ENCODE measurements around the gene PADI3. TPM values are rescaled to one million over a fixed set of nuclear protein-coding genes. Genes with fewer than 3 reads are reported as not detected.

The PADI3 gene
- total and polyA plus RNA-seq, 2 experiments from 2014 or later, result 0.37 to 0.80 TPM

GRCh38 chr1:17308593-17308992, 59.7 kb downstream of the PADI3 start (continued):
- TF ChIP-seq REST (IDR thresholded peaks at IDR 0.05; ENCODE audit: unreplicated experiment) (no peak), CREB1 (CRISPR knock-in tag; IDR thresholded peaks at IDR 0.05; ENCODE audit: low read depth) (no peak)

- H3K4me3 Mint-ChIP-seq, result no peak overlapping the region
- Histone ChIP-seq H2AFZ (peak overlapping the region; percentile 67), H3K27me3 (ENCODE audit: insufficient read depth) (no peaks in the 10 kb centered on the region)
Observed at GRCh38 chr1:17309426-17310067, 60.6 kb downstream of the PADI3 start.

More at GRCh38 chr1:17309426-17310067, 60.6 kb downstream of the PADI3 start:
- no peaks in the 10 kb centered on the region for H3K9me2 ChIP-seq (ENCODE audit: insufficient read depth)
- no peaks in the 10 kb centered on the region for H3F3A ChIP-seq (replicated peaks; ENCODE audit: low read depth)
- H3K36me3 Mint-ChIP-seq (ENCODE audit: low read depth), result no peaks in the 10 kb centered on the region; the same call in 2 of the 3 replicates
- H3K4me3 ChIP-seq, result no peak overlapping the region
- no peaks in the 10 kb centered on the region for H3K9me3 Mint-ChIP-seq
- no peak for ATAC-seq
- H3K27ac ChIP-seq (ENCODE audit: low read depth), result no peak overlapping the region
- peaks cover 16% of the 10 kb centered on the region for H3K27me3 Mint-ChIP-seq (ENCODE audit: insufficient read depth, low read depth, poor library complexity)
- H3K79me2 ChIP-seq (replicated peaks; ENCODE audit: insufficient read depth), result no peaks in the 10 kb centered on the region
- H3K36me3 ChIP-seq (ENCODE audit: insufficient read depth), result no peaks in the 10 kb centered on the region
- peaks cover 11% of the 10 kb centered on the region; the same call in 1 of the 2 replicates for H3K4me1 ChIP-seq (ENCODE audit: insufficient read depth)
- H4K20me1 ChIP-seq (replicated peaks; ENCODE audit: insufficient read depth), result no peaks in the 10 kb centered on the region
- H3K4me1 Mint-ChIP-seq, result peaks cover 43% of the 10 kb centered on the region
- 0 out of 2 replicates have a peak overlapping the region, but pooled peaks have one; percentile 22 for H3K4me2 ChIP-seq
- DNase-seq (ENCODE audit: low spot score), result peak; percentile 13
- TF ChIP-seq STAT1 (IDR thresholded peaks at IDR 0.05; ENCODE audit: unreplicated experiment) (no peak), CTCF (conservative IDR thresholded peaks at IDR 0.05; ENCODE audit: low read depth in 2 of 2) (0 out of 4 replicates have a peak, but pooled peaks of 1 of the 2 experiments have one; percentile 7)
- H3K27ac Mint-ChIP-seq, result no peak overlapping the region

Measured in GM23338 (cell line).